Activated CD4-positive, CD25-positive, alpha-beta regulatory T cell treated with anti-CD3 and anti-CD28 coated beads, Interleukin-2, amount 50 U/mL, for 24 hours (primary cell): ENCODE measurements around the gene COL2A1.

Experiments used
- ATAC-seq, 2 donors: fragments of 150-1000 bp; cut with Tn5 transposase; one replicate each; pipeline ENCODE4 v1.10.0; 2021; ENCODE audit warnings: mild to moderate bottlenecking in 1 of 2, moderate library complexity in 1 of 2

Gene COL2A1

GRCh38 chr12:48010366-48010970, 6.2 kb upstream of the COL2A1 start:
- no peak for ATAC-seq

GRCh38 chr12:48009471-48009870, 5.2 kb upstream of the COL2A1 start:
- no peak for ATAC-seq

GRCh38 chr12:48008950-48009349, 4.7 kb upstream of the COL2A1 start:
- no peak for ATAC-seq

GRCh38 chr12:48008349-48008748, 4.1 kb upstream of the COL2A1 start:
- no peak for ATAC-seq

- no peak for ATAC-seq
Measured at GRCh38 chr12:48007206-48007605, 2.9 kb upstream of the COL2A1 start.

GRCh38 chr12:48005750-48006021, 1.4 kb upstream of the COL2A1 start:
- ATAC-seq: no peak

- ATAC-seq: no peak
Measured at GRCh38 chr12:48005001-48005749, 899 bp upstream of the COL2A1 start.

GRCh38 chr12:48003226-48004052, 837 bp downstream of the COL2A1 start:
- ATAC-seq: peak; percentile 23 to 25

- ATAC-seq: no peak
Measured at GRCh38 chr12:48002773-48003218, 1.5 kb downstream of the COL2A1 start.

GRCh38 chr12:48002414-48002730, 1.9 kb downstream of the COL2A1 start:
- no peak for ATAC-seq

- no peak for ATAC-seq
Measured at GRCh38 chr12:48001505-48002413, 2.5 kb downstream of the COL2A1 start.

- no peak for ATAC-seq
Measured at GRCh38 chr12:48000878-48001504, 3.3 kb downstream of the COL2A1 start.

GRCh38 chr12:47999816-48000215, 4.5 kb downstream of the COL2A1 start:
- ATAC-seq: no peak

GRCh38 chr12:47997321-47997720, 7.0 kb downstream of the COL2A1 start:
- ATAC-seq: no peak

GRCh38 chr12:47995981-47996401, 8.3 kb downstream of the COL2A1 start:
- ATAC-seq: no peak

- ATAC-seq: no peak
Measured at GRCh38 chr12:47993491-47993890, 10.8 kb downstream of the COL2A1 start.

- ATAC-seq: no peak
Measured at GRCh38 chr12:47992776-47993175, 11.5 kb downstream of the COL2A1 start.

- no peak for ATAC-seq
Measured at GRCh38 chr12:47991106-47992061, 12.9 kb downstream of the COL2A1 start.

GRCh38 chr12:47990351-47991105, 13.7 kb downstream of the COL2A1 start:
- ATAC-seq: peak; percentile 80 to 83

GRCh38 chr12:47989666-47990065, 14.6 kb downstream of the COL2A1 start:
- no peak for ATAC-seq
